DND-41 (cell line): ENCODE measurements around the gene GPC3.

ENCODE experiments used
- ATAC-seq: fragments of 200-7000 bp; cut with Tn5 transposase; 3 replicates; pipeline ENCODE4 v1.9.1; 2021; ENCODE audit warnings: low read depth; ENCODE audit not compliant: insufficient read depth
- DNase-seq: peaks from one replicate; pipeline ENCODE4 v3.0.0-alpha.2; 2020
- H2AFZ ChIP-seq: 2 replicates; pipeline ENCODE4 v1.6.0; 2012; ENCODE audit warnings: low read depth, low read length
- H3K27ac ChIP-seq: 2 replicates; pipeline ENCODE4 v1.5.1; 2012; ENCODE audit warnings: low read length, inconsistent platforms
- H3K27me3 ChIP-seq: fragments of 200-600 bp; sonication (generic); 2 replicates; pipeline ENCODE4 v1.6.0; 2012; ENCODE audit warnings: low read length, mild to moderate bottlenecking, inconsistent platforms; ENCODE audit not compliant: insufficient read depth, poor library complexity
- H3K36me3 ChIP-seq: 2 replicates; pipeline ENCODE4 v1.5.1; 2012; ENCODE audit warnings: low read length, inconsistent platforms; ENCODE audit not compliant: insufficient read depth
- H3K4me1 ChIP-seq: 2 replicates; pipeline ENCODE4 v1.5.1; 2012; ENCODE audit warnings: mild to moderate bottlenecking, low read length; ENCODE audit not compliant: insufficient read depth
- H3K4me2 ChIP-seq: 2 replicates; pipeline ENCODE4 v1.6.0; 2012; ENCODE audit warnings: mild to moderate bottlenecking, moderate library complexity, low read length, inconsistent platforms; ENCODE audit not compliant: insufficient read depth
- H3K4me3 ChIP-seq, 2 experiments: fragments of 200-600 bp in 1 of 2; shearing (Covaris generic) in 1 of 2; 2 replicates each; pipeline ENCODE4 v1.5.1; 2012 to 2016; ENCODE audit warnings: inconsistent platforms in 2 of 2, low read length in 2 of 2, mild to moderate bottlenecking in 2 of 2, low read depth in 1 of 2, moderate library complexity in 1 of 2
- H3K79me2 ChIP-seq: 2 replicates; pipeline ENCODE4 v1.6.0; 2012; ENCODE audit warnings: low read length, inconsistent platforms; ENCODE audit not compliant: insufficient read depth
- H3K9ac ChIP-seq: 2 replicates; pipeline ENCODE4 v1.6.0; 2012; ENCODE audit warnings: low read depth, mild to moderate bottlenecking, inconsistent platforms, low read length, moderate library complexity
- H3K9me3 ChIP-seq: 2 replicates; pipeline ENCODE4 v1.5.1; 2012; ENCODE audit warnings: low read length, moderate library complexity, mild to moderate bottlenecking, inconsistent platforms; ENCODE audit not compliant: insufficient read depth, severe bottlenecking
- H4K20me1 ChIP-seq: 2 replicates; pipeline ENCODE4 v1.6.0; 2012; ENCODE audit warnings: low read length; ENCODE audit not compliant: insufficient read depth
- EZH2 ChIP-seq: IDR thresholded peaks from 3 replicates; pipeline ENCODE4 v1.6.1; 2012; ENCODE audit warnings: borderline replicate concordance, low read depth, mild to moderate bottlenecking, moderate library complexity, low read length, inconsistent platforms; ENCODE audit not compliant: severe bottlenecking
- TF ChIP-seq, protein P1 (sequence below): IDR thresholded peaks from 2 replicates; pipeline ENCODE4 v1.5.1; 2012; ENCODE audit warnings: borderline replicate concordance, low read length, moderate library complexity, mild to moderate bottlenecking; ENCODE audit not compliant: poor library complexity, severe bottlenecking; ENCODE audit errors: extremely low read depth

The GPC3 gene

DNA sequence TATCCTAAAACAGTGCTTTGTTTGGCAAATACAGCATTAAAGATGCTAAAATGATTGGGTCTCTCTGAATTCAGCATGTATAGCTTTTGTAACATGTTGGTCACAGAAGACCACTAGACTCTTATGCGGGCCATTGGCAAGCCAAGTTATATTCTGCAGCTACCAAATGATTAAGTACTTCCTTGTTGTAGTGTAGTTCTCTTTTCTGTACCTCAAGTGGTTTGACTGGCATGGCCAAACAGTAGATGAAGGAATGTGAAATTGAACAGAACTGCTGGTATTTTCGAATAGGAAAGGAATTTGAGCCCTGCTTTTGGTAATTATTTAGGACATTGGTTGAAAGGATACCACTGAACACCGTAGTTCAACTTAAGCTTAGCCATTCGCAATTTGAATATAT, 376.2 kb downstream of the GPC3 start:
- no peak overlapping the region for H3K4me3 ChIP-seq
- no peak overlapping the region for H2AFZ ChIP-seq
- TF ChIP-seq, protein P1, sequence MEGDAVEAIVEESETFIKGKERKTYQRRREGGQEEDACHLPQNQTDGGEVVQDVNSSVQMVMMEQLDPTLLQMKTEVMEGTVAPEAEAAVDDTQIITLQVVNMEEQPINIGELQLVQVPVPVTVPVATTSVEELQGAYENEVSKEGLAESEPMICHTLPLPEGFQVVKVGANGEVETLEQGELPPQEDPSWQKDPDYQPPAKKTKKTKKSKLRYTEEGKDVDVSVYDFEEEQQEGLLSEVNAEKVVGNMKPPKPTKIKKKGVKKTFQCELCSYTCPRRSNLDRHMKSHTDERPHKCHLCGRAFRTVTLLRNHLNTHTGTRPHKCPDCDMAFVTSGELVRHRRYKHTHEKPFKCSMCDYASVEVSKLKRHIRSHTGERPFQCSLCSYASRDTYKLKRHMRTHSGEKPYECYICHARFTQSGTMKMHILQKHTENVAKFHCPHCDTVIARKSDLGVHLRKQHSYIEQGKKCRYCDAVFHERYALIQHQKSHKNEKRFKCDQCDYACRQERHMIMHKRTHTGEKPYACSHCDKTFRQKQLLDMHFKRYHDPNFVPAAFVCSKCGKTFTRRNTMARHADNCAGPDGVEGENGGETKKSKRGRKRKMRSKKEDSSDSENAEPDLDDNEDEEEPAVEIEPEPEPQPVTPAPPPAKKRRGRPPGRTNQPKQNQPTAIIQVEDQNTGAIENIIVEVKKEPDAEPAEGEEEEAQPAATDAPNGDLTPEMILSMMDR = no peak
- TF ChIP-seq EZH2 = no peak
- no peak overlapping the region for H3K27ac ChIP-seq
- no peaks in the 10 kb centered on the region for H3K4me1 ChIP-seq
- ATAC-seq (no peak), DNase-seq (no peak)
- no peak overlapping the region for H3K9ac ChIP-seq
- no peaks in the 10 kb centered on the region for H3K36me3 ChIP-seq
- no peak overlapping the region for H3K4me2 ChIP-seq
- H3K27me3 ChIP-seq = no peaks in the 10 kb centered on the region
- H3K79me2 ChIP-seq = no peaks in the 10 kb centered on the region
- H4K20me1 ChIP-seq = no peaks in the 10 kb centered on the region
- no peaks in the 10 kb centered on the region for H3K9me3 ChIP-seq

DNA sequence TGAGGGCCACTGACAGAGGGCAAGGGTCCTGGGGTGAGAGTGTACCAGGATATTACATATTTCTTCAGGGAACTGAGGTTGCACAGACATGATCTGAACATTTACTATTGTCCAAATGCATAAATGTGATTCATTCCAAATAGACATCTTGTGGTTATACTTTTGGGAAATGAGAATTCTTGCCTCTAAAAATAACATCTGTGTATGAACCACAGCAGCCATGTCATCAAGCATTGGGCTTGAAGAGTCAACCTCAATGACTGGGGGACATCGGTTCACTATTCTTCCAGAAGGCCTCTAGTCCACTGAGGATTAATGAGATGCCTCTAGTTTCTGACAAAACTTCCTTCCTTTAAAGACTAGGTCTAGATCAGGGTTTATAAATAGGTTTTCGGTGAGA, 377.0 kb downstream of the GPC3 start:
- Histone ChIP-seq H3K9me3 (no peaks in the 10 kb centered on the region), H3K4me2 (no peak overlapping the region), H2AFZ (no peak overlapping the region), H3K27me3 (no peaks in the 10 kb centered on the region), H3K36me3 (no peaks in the 10 kb centered on the region), H3K4me1 (no peaks in the 10 kb centered on the region), H4K20me1 (no peaks in the 10 kb centered on the region), H3K27ac (no peak overlapping the region), H3K4me3 (no peak overlapping the region), H3K79me2 (no peaks in the 10 kb centered on the region), H3K9ac (no peak overlapping the region)
- no peak for TF ChIP-seq EZH2
- TF ChIP-seq, protein P1 = no peak
- no peak for ATAC-seq
- DNase-seq = no peak

DNA sequence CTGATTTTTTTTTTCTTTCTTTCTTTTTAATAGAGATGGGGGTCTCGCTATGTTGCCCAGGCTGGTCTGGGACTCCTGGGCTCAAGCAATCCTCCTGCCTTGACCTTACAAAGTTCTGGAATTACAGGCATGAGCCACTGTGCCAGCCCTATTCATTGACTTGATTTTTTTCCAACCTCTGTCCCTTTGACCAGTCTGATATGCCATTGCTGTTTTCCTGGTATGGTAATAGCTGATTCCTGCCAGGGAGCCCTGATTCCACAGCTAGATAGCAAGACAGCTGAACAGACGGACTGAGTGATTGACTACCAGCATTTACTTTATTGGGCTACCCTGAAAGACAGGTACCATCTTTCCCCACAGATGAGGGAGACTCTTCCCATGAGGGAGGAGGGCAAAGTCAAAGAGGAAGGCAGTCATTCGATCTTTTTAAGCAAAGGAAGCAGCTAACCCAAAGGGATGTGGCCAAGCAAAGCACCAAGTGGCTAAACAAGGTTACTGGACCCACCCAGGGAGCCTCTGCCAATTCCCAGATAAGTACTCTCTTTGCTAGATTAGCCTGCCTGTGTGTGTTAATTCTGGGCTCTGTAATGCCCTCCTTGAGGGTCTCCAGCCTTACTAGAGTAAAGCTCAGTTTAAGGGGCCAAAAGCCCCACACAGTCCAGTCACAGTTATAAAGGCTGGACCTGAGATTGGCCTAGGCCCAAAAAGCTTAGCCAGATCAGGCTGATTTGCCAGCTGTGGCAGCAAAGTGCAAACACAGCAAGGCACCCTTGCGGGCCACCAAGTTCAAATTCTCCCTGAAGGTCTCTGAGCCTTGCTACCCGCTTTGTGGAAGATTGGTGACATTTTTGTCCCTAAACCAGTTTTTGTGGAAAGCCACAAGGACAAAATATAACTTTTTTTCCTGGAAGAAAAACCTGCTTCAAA, 377.7 kb downstream of the GPC3 start:
- no peak for TF ChIP-seq EZH2
- TF ChIP-seq, protein P1 = no peak
- DNase-seq = no peak

More for the DNA sequence above, 377.7 kb downstream of the GPC3 start:
- H3K27me3 ChIP-seq = no peaks in the 10 kb centered on the region
- no peaks in the 10 kb centered on the region for H4K20me1 ChIP-seq
- H3K4me3 ChIP-seq = no peak overlapping the region
- no peak overlapping the region for H2AFZ ChIP-seq
- H3K27ac ChIP-seq = no peak overlapping the region
- no peaks in the 10 kb centered on the region for H3K4me1 ChIP-seq
- no peaks in the 10 kb centered on the region for H3K36me3 ChIP-seq
- no peaks in the 10 kb centered on the region for H3K9me3 ChIP-seq
- no peak overlapping the region for H3K4me2 ChIP-seq
- no peak overlapping the region for H3K9ac ChIP-seq
- no peak for ATAC-seq
- no peaks in the 10 kb centered on the region for H3K79me2 ChIP-seq
